Measurements from ENCODE around the gene ZFP37.

The ZFP37 gene

GRCh38 chr9:113012492-113012891, 44.0 kb downstream of the ZFP37 start:
- Mint-ChIP-seq H3K36me3 (peaks cover 17% of the 10 kb centered on the region), H3K27ac (no peak overlapping the region), H3K4me1 (no peaks in the 10 kb centered on the region), H3K27me3 (peaks cover 23% of the 10 kb centered on the region), H3K4me3 (peak overlapping the region; percentile 71), H3K9me3 (peaks cover 24% of the 10 kb centered on the region)

GRCh38 chr9:113011911-113012381, 44.6 kb downstream of the ZFP37 start, which contains the start of gene ZNF883:
TSS of gene ZNF883 (minus strand) at chr9:113012192.
- no peaks in the 10 kb centered on the region for H3K4me1 Mint-ChIP-seq
- H3K36me3 Mint-ChIP-seq = peaks cover 16% of the 10 kb centered on the region
- H3K4me3 Mint-ChIP-seq = peak within 1 kb of the TSS; percentile 71
- peaks cover 23% of the 10 kb centered on the region for H3K27me3 Mint-ChIP-seq
- H3K9me3 Mint-ChIP-seq = peaks cover 22% of the 10 kb centered on the region
- no peak within 1 kb of the TSS for H3K27ac Mint-ChIP-seq

- peaks cover 7% of the 10 kb centered on the region for H3K27me3 Mint-ChIP-seq
- peaks cover 50% of the 10 kb centered on the region for H3K9me3 Mint-ChIP-seq
- no peak overlapping the region for H3K4me3 Mint-ChIP-seq
- H3K27ac Mint-ChIP-seq = no peak overlapping the region
- H3K4me1 Mint-ChIP-seq = no peaks in the 10 kb centered on the region
- peaks cover 22% of the 10 kb centered on the region for H3K36me3 Mint-ChIP-seq
Measured at GRCh38 chr9:113005777-113006176, 50.7 kb downstream of the ZFP37 start.

GRCh38 chr9:112997236-112997941, 59.1 kb downstream of the ZFP37 start:
- Mint-ChIP-seq H3K36me3 (peaks cover 40% of the 10 kb centered on the region), H3K4me1 (no peaks in the 10 kb centered on the region), H3K27me3 (peaks cover 10% of the 10 kb centered on the region), H3K27ac (no peak overlapping the region), H3K4me3 (no peak overlapping the region), H3K9me3 (peaks cover 44% of the 10 kb centered on the region)

Data from activated naive CD4-positive, alpha-beta T cell treated with anti-CD3 and anti-CD28 coated beads, Interleukin-2, amount 50 U/mL, for 24 hours (primary cell).